Renal cortex interstitium (tissue), 11 donors: Measurements from ENCODE around the gene IL15RA. TPM values are rescaled to one million over a fixed set of nuclear protein-coding genes. Genes with fewer than 3 reads are reported as not detected.
"Not testable (repeated sequence)": the region's sequence is repeated elsewhere in the genome, so short reads cannot be mapped to it uniquely, and the experiment has no call there.

Experiments
- DNase-seq, 11 donors: peaks; one replicate each; pipeline ENCODE4 v3.0.0-alpha.2; 2013; ENCODE audit warnings: low read depth in 9 of 11, low spot score in 4 of 11; ENCODE audit errors: extremely low read depth in 1 of 11
- polyA plus RNA-seq, 3 donors: library from polyadenylated mRNA; unstranded; fragments of 120-200 nt; gene quantifications; one replicate each; pipeline ENCODE4 v1.2.1, GENCODE V29; 2013; ENCODE audit not compliant: insufficient read length in 3 of 3

IL15RA gene
- polyA plus RNA-seq, 3 donors = 1.6 to 2.4 (median 1.7) TPM

GRCh38 chr10:5959581-5960069, 17.7 kb downstream of the IL15RA start:
- DNase-seq = no peak

GRCh38 chr10:5959142-5959541, 18.2 kb downstream of the IL15RA start:
- no peak for DNase-seq

GRCh38 chr10:5958675-5959074, 18.7 kb downstream of the IL15RA start:
- DNase-seq = no peak

- DNase-seq = no peak
Observed at GRCh38 chr10:5958077-5958476, 19.3 kb downstream of the IL15RA start.

- DNase-seq = no peak
Observed at GRCh38 chr10:5956146-5956936, 21.0 kb downstream of the IL15RA start.

- no peak for DNase-seq
Observed at GRCh38 chr10:5953676-5954075, 23.7 kb downstream of the IL15RA start.

GRCh38 chr10:5952731-5953385, 24.5 kb downstream of the IL15RA start:
- no peak for DNase-seq

GRCh38 chr10:5951721-5952407, 25.5 kb downstream of the IL15RA start:
- DNase-seq = no peak

GRCh38 chr10:5951167-5951711, 26.1 kb downstream of the IL15RA start:
- DNase-seq = no peak

GRCh38 chr10:5949009-5949759, 28.2 kb downstream of the IL15RA start:
- no peak for DNase-seq

- DNase-seq = no peak
Observed at GRCh38 chr10:5948208-5948585, 29.1 kb downstream of the IL15RA start.

- no peak for DNase-seq
Observed at GRCh38 chr10:5947471-5948207, 29.7 kb downstream of the IL15RA start.

- DNase-seq = no peak
Observed at GRCh38 chr10:5946786-5947185, 30.6 kb downstream of the IL15RA start.

- not testable (repeated sequence) for DNase-seq
Observed at GRCh38 chr10:5946419-5946775, 30.9 kb downstream of the IL15RA start.

GRCh38 chr10:5945561-5946418, 31.6 kb downstream of the IL15RA start:
- DNase-seq = peak in 1 of 11 donors; percentile 43

- DNase-seq = no peak
Observed at GRCh38 chr10:5945190-5945509, 32.2 kb downstream of the IL15RA start.

- DNase-seq = peak; percentile 62 to 92 (median 81)
Observed at GRCh38 chr10:5944389-5945189, 32.8 kb downstream of the IL15RA start.
